CD4-positive, alpha-beta memory T cell (primary cell): ENCODE measurements around the gene PHC1. TPM values are rescaled to one million over a fixed set of nuclear protein-coding genes. Genes with fewer than 3 reads are reported as not detected.

ENCODE experiments used
- CTCF ChIA-PET: fragments of 350-600 bp; sonication (Branson Sonifier 250); formaldehyde crosslinking; loops from one replicate; lab custom pipeline; 2021; ENCODE audit warnings: inconsistent platforms; ENCODE audit not compliant: partially characterized antibody; lab: Charles Lee
- POLR2A ChIA-PET: fragments of 350-600 bp; sonication (Branson Sonifier 250); formaldehyde crosslinking; loops from one replicate; lab custom pipeline; 2021; ENCODE audit not compliant: partially characterized antibody; lab: Charles Lee
- DNase-seq, 5 donors: peaks; one replicate each; pipeline versions ENCODE4 v3.0.0 to v3.0.0-alpha.2; 2020 to 2022; ENCODE audit warnings: mixed read lengths in 1 of 5
- H3K27ac ChIP-seq: one replicate; pipeline ENCODE4 v1.7.0; 2013; ENCODE audit warnings: low read depth, low read length
- H3K27me3 ChIP-seq: 2 replicates; pipeline ENCODE4 v1.7.0; 2013; ENCODE audit warnings: mild to moderate bottlenecking, low read length, moderate library complexity; ENCODE audit not compliant: insufficient read depth
- H3K36me3 ChIP-seq: 2 replicates; pipeline ENCODE4 v1.7.0; 2013; ENCODE audit warnings: mild to moderate bottlenecking, low read length, moderate library complexity; ENCODE audit not compliant: insufficient read depth
- H3K4me1 ChIP-seq: 2 replicates; pipeline ENCODE4 v1.7.0; 2013; ENCODE audit warnings: mild to moderate bottlenecking, low read length, moderate library complexity; ENCODE audit not compliant: insufficient read depth
- H3K4me3 ChIP-seq, 2 donors: one replicate each; pipeline ENCODE4 v1.7.0; 2013; ENCODE audit warnings: low read length in 2 of 2, mild to moderate bottlenecking in 1 of 2
- H3K9me3 ChIP-seq, 2 donors: one replicate each; pipeline ENCODE4 v1.7.0; 2013; ENCODE audit warnings: low read length in 2 of 2, control low read depth in 1 of 2; ENCODE audit not compliant: control insufficient read depth in 1 of 2
- H3K27ac Mint-ChIP-seq, 7 donors: one replicate each; pipeline ENCODE4 v1.8.0; 2020 to 2021; ENCODE audit warnings: mixed read lengths in 7 of 7, mild to moderate bottlenecking in 6 of 7, inconsistent platforms in 3 of 7, moderate library complexity in 3 of 7
- H3K27me3 Mint-ChIP-seq, 2 donors: one replicate each; pipeline ENCODE4 v1.8.0; 2020 to 2021; ENCODE audit warnings: mixed read lengths in 2 of 2
- H3K36me3 Mint-ChIP-seq, 2 donors: one replicate each; pipeline ENCODE4 v1.8.0; 2020 to 2021; ENCODE audit warnings: mixed read lengths in 2 of 2, inconsistent platforms in 1 of 2, mild to moderate bottlenecking in 1 of 2
- H3K4me1 Mint-ChIP-seq, 4 donors: one replicate each; pipeline ENCODE4 v1.8.0; 2020 to 2021; ENCODE audit warnings: mixed read lengths in 4 of 4, mild to moderate bottlenecking in 1 of 4
- H3K4me3 Mint-ChIP-seq, 8 donors: one replicate each; pipeline ENCODE4 v1.8.0; 2020 to 2021; ENCODE audit warnings: mixed read lengths in 8 of 8, mild to moderate bottlenecking in 7 of 8, moderate library complexity in 6 of 8, inconsistent platforms in 3 of 8
- H3K9me3 Mint-ChIP-seq, 8 donors: one replicate each; pipeline ENCODE4 v1.8.0; 2020 to 2021; ENCODE audit warnings: mixed read lengths in 8 of 8, mild to moderate bottlenecking in 5 of 8, inconsistent platforms in 3 of 8, moderate library complexity in 1 of 8
- intact Hi-C: fragments of 100-400 bp; cut with micrococcal nuclease; formaldehyde crosslinking; loops from one replicate; pipeline ENCODE4 v1.15.1; 2023
- polyA plus RNA-seq, 2 donors: library from polyadenylated mRNA; unstranded; fragments of 300-500 nt; fragmentation: Illumina TruSeq; gene quantifications; one replicate each; pipeline ENCODE4 v1.2.3, GENCODE V29; 2021
- total RNA-seq, 2 experiments: library from RNA; stranded (reverse); gene quantifications; one replicate each; pipeline ENCODE4 v1.2.3, GENCODE V29; 2021

Gene PHC1
- total and polyA plus RNA-seq, 4 experiments from 2014 or later: 22.3 to 52.8 (median 40.2) TPM

GRCh38 chr12:8886502-8887284 lies 27.6 kb upstream of the PHC1 start:
- Mint-ChIP-seq H3K27me3 (peaks cover 0 to 2% of the 10 kb centered on the region in 2 donors), H3K4me3 (no peak overlapping the region), H3K27ac (no peak overlapping the region), H3K36me3 (no peaks in the 10 kb centered on the region), H3K4me1 (peaks cover 0 to 6% (median 5%) of the 10 kb centered on the region in 4 donors), H3K9me3 (peaks cover 0 to 2% (median 0%) of the 10 kb centered on the region in 8 donors)
- no peaks in the 10 kb centered on the region for H3K27me3 ChIP-seq
- POLR2A ChIA-PET: no interaction called here
- H3K9me3 ChIP-seq: no peaks in the 10 kb centered on the region
- CTCF ChIA-PET: interaction anchor here (1.0 to 3.2 kb wide), 7 partner anchors 26 to 348 kb away, joined by 3 to 14 read pairs (median 3); no protein-coding TSS in a partner anchor
- no peak for DNase-seq
- intact Hi-C loops: no loop called here
- no peaks in the 10 kb centered on the region for H3K36me3 ChIP-seq
- H3K4me1 ChIP-seq: no peaks in the 10 kb centered on the region
- no peak overlapping the region for H3K4me3 ChIP-seq
- H3K27ac ChIP-seq: no peak overlapping the region

GRCh38 chr12:8887285-8887715 lies 27.0 kb upstream of the PHC1 start:
- H3K36me3 ChIP-seq: no peaks in the 10 kb centered on the region
- H3K4me1 ChIP-seq: no peaks in the 10 kb centered on the region
- H3K27me3 ChIP-seq: no peaks in the 10 kb centered on the region
- H3K27me3 Mint-ChIP-seq: peaks cover 0 to 2% of the 10 kb centered on the region in 2 donors
- no peak overlapping the region for H3K4me3 Mint-ChIP-seq
- H3K27ac ChIP-seq: no peak overlapping the region
- intact Hi-C loops: no loop called here
- H3K9me3 ChIP-seq: no peaks in the 10 kb centered on the region
- H3K4me3 ChIP-seq: no peak overlapping the region
- H3K27ac Mint-ChIP-seq: no peak overlapping the region
- peaks cover 0 to 6% (median 5%) of the 10 kb centered on the region in 4 donors for H3K4me1 Mint-ChIP-seq
- no peak for DNase-seq
- CTCF ChIA-PET: interaction anchor here (1.0 to 3.2 kb wide), 3 partner anchors 206 to 349 kb away, joined by 3 to 14 read pairs (median 3); no protein-coding TSS in a partner anchor
- POLR2A ChIA-PET: no interaction called here
- H3K9me3 Mint-ChIP-seq: peaks cover 0 to 2% (median 0%) of the 10 kb centered on the region in 8 donors
- no peaks in the 10 kb centered on the region for H3K36me3 Mint-ChIP-seq

- Histone ChIP-seq H3K4me3 (peak overlapping the region; percentile 44 to 49), H3K9me3 (no peaks in the 10 kb centered on the region), H3K27me3 (no peaks in the 10 kb centered on the region), H3K27ac (peak overlapping the region; percentile 29), H3K4me1 (no peaks in the 10 kb centered on the region), H3K36me3 (no peaks in the 10 kb centered on the region)
- ChIA-PET POLR2A (interaction anchor here (1.0 to 2.4 kb wide), 5 partner anchors 10 to 233 kb away, joined by 3 to 6 read pairs (median 3); no protein-coding TSS in a partner anchor), CTCF (interaction anchor here (0.7 to 4.4 kb wide), 51 partner anchors 8 to 391 kb away, joined by 3 to 72 read pairs (median 5); partner anchors contain the start of genes CLEC4E, M6PR and PHC1)
- no peaks in the 10 kb centered on the region for H3K9me3 Mint-ChIP-seq
- H3K27ac Mint-ChIP-seq: peak overlapping the region in 6 of 7 donors; percentile 81 to 93 (median 84)
- no peaks in the 10 kb centered on the region for H3K36me3 Mint-ChIP-seq
- peak; percentile 52 to 68 (median 62) for DNase-seq
- no peaks in the 10 kb centered on the region for H3K27me3 Mint-ChIP-seq
- peaks cover 0 to 6% (median 5%) of the 10 kb centered on the region in 4 donors for H3K4me1 Mint-ChIP-seq
- intact Hi-C loops: loop anchor here (1.0 to 2.0 kb wide), 5 partner anchors 148 to 346 kb away; no protein-coding TSS in a partner anchor
- H3K4me3 Mint-ChIP-seq: peak overlapping the region; percentile 88 to 96 (median 94)
Measured at GRCh38 chr12:8890313-8891085, 23.8 kb upstream of the PHC1 start.

GRCh38 chr12:8891976-8892375 lies 22.3 kb upstream of the PHC1 start:
- H3K27ac ChIP-seq: no peak overlapping the region
- no peaks in the 10 kb centered on the region for H3K27me3 ChIP-seq
- DNase-seq: no peak
- ChIA-PET POLR2A (interaction anchor here (2.4 kb wide), 1 partner anchor 235 kb away, joined by 6 read pairs; no protein-coding TSS in a partner anchor), CTCF (interaction anchor here (1.0 to 4.4 kb wide), 9 partner anchors 16 to 348 kb away, joined by 3 to 72 read pairs (median 38); partner anchors contain the start of genes M6PR and PHC1)
- peaks cover 0 to 6% (median 5%) of the 10 kb centered on the region in 4 donors for H3K4me1 Mint-ChIP-seq
- no peaks in the 10 kb centered on the region for H3K36me3 ChIP-seq
- H3K4me3 ChIP-seq: no peak overlapping the region
- H3K27ac Mint-ChIP-seq: no peak overlapping the region
- no peaks in the 10 kb centered on the region for H3K4me1 ChIP-seq
- H3K36me3 Mint-ChIP-seq: no peaks in the 10 kb centered on the region
- H3K4me3 Mint-ChIP-seq: no peak overlapping the region
- no peaks in the 10 kb centered on the region for H3K9me3 ChIP-seq
- H3K9me3 Mint-ChIP-seq: no peaks in the 10 kb centered on the region
- intact Hi-C loops: loop anchor here (2.0 kb wide), 1 partner anchor 147 kb away; no protein-coding TSS in a partner anchor
- no peaks in the 10 kb centered on the region for H3K27me3 Mint-ChIP-seq

GRCh38 chr12:8894378-8894777 lies 19.9 kb upstream of the PHC1 start:
- Histone ChIP-seq H3K27me3 (no peaks in the 10 kb centered on the region), H3K27ac (no peak overlapping the region), H3K4me1 (no peaks in the 10 kb centered on the region), H3K4me3 (no peak overlapping the region), H3K9me3 (no peaks in the 10 kb centered on the region), H3K36me3 (no peaks in the 10 kb centered on the region)
- POLR2A ChIA-PET: no interaction called here
- Mint-ChIP-seq H3K27ac (no peak overlapping the region), H3K9me3 (no peaks in the 10 kb centered on the region), H3K4me3 (no peak overlapping the region), H3K27me3 (no peaks in the 10 kb centered on the region), H3K4me1 (peaks cover 0 to 6% (median 5%) of the 10 kb centered on the region in 4 donors), H3K36me3 (no peaks in the 10 kb centered on the region)
- DNase-seq: no peak
- CTCF ChIA-PET: interaction anchor here (0.7 to 1.9 kb wide), 6 partner anchors 9 to 350 kb away, joined by 3 to 6 read pairs (median 4); no protein-coding TSS in a partner anchor
- intact Hi-C loops: no loop called here

- H3K27ac Mint-ChIP-seq: no peak overlapping the region
Measured at GRCh38 chr12:8894986-8895385, 19.3 kb upstream of the PHC1 start.

More at GRCh38 chr12:8894986-8895385, 19.3 kb upstream of the PHC1 start:
- no peaks in the 10 kb centered on the region for H3K4me1 ChIP-seq
- intact Hi-C loops: no loop called here
- Mint-ChIP-seq H3K36me3 (no peaks in the 10 kb centered on the region), H3K4me3 (no peak overlapping the region), H3K27me3 (no peaks in the 10 kb centered on the region), H3K9me3 (no peaks in the 10 kb centered on the region), H3K4me1 (peaks cover 0 to 6% (median 5%) of the 10 kb centered on the region in 4 donors)
- POLR2A ChIA-PET: no interaction called here
- no peak for DNase-seq
- CTCF ChIA-PET: interaction anchor here (0.7 to 1.9 kb wide), 9 partner anchors 9 to 351 kb away, joined by 3 to 6 read pairs (median 4); no protein-coding TSS in a partner anchor
- H3K36me3 ChIP-seq: no peaks in the 10 kb centered on the region
- H3K4me3 ChIP-seq: no peak overlapping the region
- H3K27me3 ChIP-seq: no peaks in the 10 kb centered on the region
- no peak overlapping the region for H3K27ac ChIP-seq
- no peaks in the 10 kb centered on the region for H3K9me3 ChIP-seq
